LNCAP (cell line): ENCODE measurements around the gene CAPN15.
A peak's percentile ranks its signal among the peaks of the same experiment; 100 is the strongest.

Experiments used
- CTCF ChIP-seq: fragments of 450-650 bp; IDR thresholded peaks from 2 replicates; pipeline ENCODE4 v1.5.1; 2017; ENCODE audit warnings: mild to moderate bottlenecking

CAPN15 gene

GRCh38 chr16:492211-492875 is 35.2 kb upstream of the CAPN15 start:
- TF ChIP-seq CTCF, result no peak

GRCh38 chr16:495127-495748 is 32.3 kb upstream of the CAPN15 start:
- TF ChIP-seq CTCF, result peak; percentile 60

GRCh38 chr16:496097-496886 is 31.2 kb upstream of the CAPN15 start:
- no peak for TF ChIP-seq CTCF

- no peak for TF ChIP-seq CTCF
Observed at GRCh38 chr16:497258-497657, 30.3 kb upstream of the CAPN15 start.

GRCh38 chr16:499924-500323 is 27.6 kb upstream of the CAPN15 start:
- no peak for TF ChIP-seq CTCF

- TF ChIP-seq CTCF, result no peak
Observed at GRCh38 chr16:500709-501108, 26.8 kb upstream of the CAPN15 start.

- TF ChIP-seq CTCF, result no peak
Observed at GRCh38 chr16:502179-502943, 25.2 kb upstream of the CAPN15 start.
